Testis (tissue), 2 donors: ENCODE data around the gene ATOH7.

Source experiments
- CTCF ChIP-seq, 3 experiments: fragments of 450-650 bp in 2 of 3; fragments of 200-600 bp in 1 of 3; sonication (generic) in 1 of 3; IDR thresholded peaks; one replicate each; pipeline ENCODE4 v1.5.1; 2016 to 2019; ENCODE audit warnings: antibody characterized with exemption in 3 of 3, mild to moderate bottlenecking in 2 of 3, moderate library complexity in 1 of 3
- POLR2A ChIP-seq: fragments of 450-650 bp; IDR thresholded peaks from one replicate; pipeline ENCODE4 v1.6.1; 2017; ENCODE audit warnings: antibody characterized with exemption, mild to moderate bottlenecking, moderate library complexity

- peak in 1 of 3 experiments; percentile 14 for TF ChIP-seq CTCF (IDR thresholded peaks at IDR 0.05)
- TF ChIP-seq POLR2A = no peak
These were observed 652 bp downstream of the ATOH7 start for GRCh38 chr10:68231106-68231816.
